Measurements from ENCODE around the gene PLCB4.

- TF ChIP-seq EP300 (IDR thresholded peaks at IDR 0.05; ENCODE audit: borderline replicate concordance in 1 of 2, low read depth in 1 of 2, low read length in 1 of 2) (no peak), MAX (IDR thresholded peaks at IDR 0.05; ENCODE audit: low read depth) (no peak), CTCF (IDR thresholded peaks at IDR 0.05) (peak; percentile 35; the same call in 1 of the 2 replicates), ZBTB33 (IDR thresholded peaks at IDR 0.05; ENCODE audit: borderline replicate concordance, low read depth) (no peak), USF1 (IDR thresholded peaks at IDR 0.05; ENCODE audit: borderline replicate concordance, low read depth) (no peak), REST (IDR thresholded peaks at IDR 0.05; ENCODE audit: low read depth, low read length) (no peak), PBX3 (IDR thresholded peaks at IDR 0.05) (no peak), RFX5 (IDR thresholded peaks at IDR 0.05; ENCODE audit: low read length) (no peak), RXRA (IDR thresholded peaks at IDR 0.05; ENCODE audit: borderline replicate concordance, low read depth) (no peak), TCF12 (IDR thresholded peaks at IDR 0.05) (no peak), EZH2phosphoT487 (IDR thresholded peaks at IDR 0.05; ENCODE audit: borderline replicate concordance, low read depth) (no peak)
These were observed 104.0 kb downstream of the PLCB4 start for GRCh38 chr20:9172851-9173250.

Measured in SK-N-SH (cell line).